ENCODE measurements around the gene GNAI2.

The GNAI2 gene

GRCh38 chr3:50235716-50236483 is at the start of gene GNAI2:
TSS of gene GNAI2 (plus strand) at chr3:50236204. CDS start at chr3:50236336, 132 bp downstream.
- TF ChIP-seq CTCF (IDR thresholded peaks at IDR 0.05) = no peak

GRCh38 chr3:50187750-50188149 is 48.3 kb upstream of the GNAI2 start:
- TF ChIP-seq CTCF (IDR thresholded peaks at IDR 0.05) = no peak

GRCh38 chr3:50189274-50189673 is 46.7 kb upstream of the GNAI2 start:
- peak; percentile 74 for TF ChIP-seq CTCF (IDR thresholded peaks at IDR 0.05)

- TF ChIP-seq CTCF (IDR thresholded peaks at IDR 0.05) = no peak
Observed at GRCh38 chr3:50189989-50190388, 46.0 kb upstream of the GNAI2 start.

- TF ChIP-seq CTCF (IDR thresholded peaks at IDR 0.05) = no peak
Observed at GRCh38 chr3:50190936-50191660, 44.9 kb upstream of the GNAI2 start, which contains the start of gene GNAT1. TSS of gene GNAT1 (plus strand) at chr3:50191610. CDS start at chr3:50191726, 116 bp downstream.

GRCh38 chr3:50192124-50192523 is 43.9 kb upstream of the GNAI2 start:
- TF ChIP-seq CTCF (IDR thresholded peaks at IDR 0.05) = no peak

- TF ChIP-seq CTCF (IDR thresholded peaks at IDR 0.05) = peak; percentile 94
Observed at GRCh38 chr3:50192689-50193141, 43.3 kb upstream of the GNAI2 start.

All from LNCAP (cell line).